Activated CD8-positive, alpha-beta memory T cell treated with anti-CD3 and anti-CD28 coated beads, Interleukin-2, amount 10 ng/mL, durations not matched to agents 7 days and 5 days (primary cell): ENCODE data around the gene COQ10A. TPM values are rescaled to one million over a fixed set of nuclear protein-coding genes. Genes with fewer than 3 reads are reported as not detected.
"Not testable (repeated sequence)": the region's sequence is repeated elsewhere in the genome, so short reads cannot be mapped to it uniquely, and the experiment has no call there.

Source experiments
- ATAC-seq: fragments of 150-1000 bp; cut with Tn5 transposase; one replicate; pipeline ENCODE4 v1.10.0; 2021; ENCODE audit warnings: moderate library complexity
- CTCF ChIA-PET: fragments of 350-600 bp; sonication (Branson Sonifier 250); formaldehyde crosslinking; loops from one replicate; lab custom pipeline; 2021; ENCODE audit warnings: antibody characterized with exemption; lab: Charles Lee
- DNase-seq: peaks from one replicate; pipeline ENCODE4 v3.0.0-alpha.2; 2020
- H3K27ac Mint-ChIP-seq: one replicate; pipeline ENCODE4 v1.8.0; 2021; ENCODE audit warnings: mild to moderate bottlenecking, mixed read lengths
- H3K27me3 Mint-ChIP-seq: one replicate; pipeline ENCODE4 v1.8.0; 2021; ENCODE audit warnings: mixed read lengths
- H3K36me3 Mint-ChIP-seq: one replicate; pipeline ENCODE4 v1.8.0; 2021; ENCODE audit warnings: mild to moderate bottlenecking, mixed read lengths
- H3K4me1 Mint-ChIP-seq: one replicate; pipeline ENCODE4 v1.8.0; 2021; ENCODE audit warnings: mixed read lengths
- H3K4me3 Mint-ChIP-seq: one replicate; pipeline ENCODE4 v1.8.0; 2021; ENCODE audit warnings: mild to moderate bottlenecking, moderate library complexity, mixed read lengths
- H3K9me3 Mint-ChIP-seq: one replicate; pipeline ENCODE4 v1.8.0; 2022; ENCODE audit warnings: low read depth, mixed read lengths
- total RNA-seq, 2 experiments: library from RNA; stranded (reverse); gene quantifications; one replicate each; pipeline ENCODE4 v1.2.3, GENCODE V29; 2021

Gene COQ10A
- total RNA-seq, 2 experiments from 2014 or later = 16.0 to 17.4 TPM

DNA sequence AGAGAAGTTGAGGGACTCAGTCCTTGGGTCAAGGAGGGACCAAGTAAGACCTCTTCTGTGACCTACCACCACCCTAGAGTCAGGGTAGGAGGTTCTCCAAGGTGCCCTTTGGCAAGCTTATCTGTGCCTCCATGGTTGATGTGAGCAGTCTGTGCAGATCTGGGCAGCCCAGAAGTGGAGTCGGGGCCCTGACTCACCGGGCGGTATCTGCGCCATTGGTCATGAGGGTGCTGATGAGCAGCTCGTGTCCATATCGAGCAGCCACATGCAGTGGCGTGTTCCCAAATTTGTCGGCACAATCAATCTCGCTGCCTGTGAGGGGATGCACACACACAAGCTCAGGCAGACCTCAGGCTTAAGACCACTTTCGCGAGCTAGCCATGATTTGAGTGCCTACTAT is 13.7 kb upstream of the COQ10A start:
- Mint-ChIP-seq H3K36me3 (peaks cover 21% of the 10 kb centered on the region), H3K27me3 (no peaks in the 10 kb centered on the region), H3K9me3 (no peaks in the 10 kb centered on the region), H3K27ac (no peak overlapping the region), H3K4me1 (peaks cover 17% of the 10 kb centered on the region), H3K4me3 (no peak overlapping the region)
- ATAC-seq = no peak
- no peak for DNase-seq
- CTCF ChIA-PET = no interaction called here

DNA sequence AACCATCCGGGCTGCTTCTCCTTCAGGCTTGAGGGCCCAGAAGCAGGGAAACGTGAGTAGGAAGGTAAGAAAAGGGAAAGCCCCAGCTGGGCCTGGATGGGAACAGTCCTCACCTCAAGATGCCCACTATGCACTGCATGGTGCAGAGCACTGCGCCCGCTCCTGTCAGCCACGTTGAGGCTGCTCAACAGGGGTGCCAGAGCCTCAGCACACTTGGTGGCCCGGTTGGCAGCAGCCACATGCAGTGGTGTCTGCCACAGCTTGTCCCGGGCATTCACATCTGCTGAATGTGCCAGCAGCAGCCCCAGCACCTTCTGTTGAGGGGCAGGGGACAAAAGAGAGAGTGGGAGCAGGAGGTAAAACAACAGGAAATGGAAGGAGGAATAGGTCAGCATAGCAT is 11.1 kb upstream of the COQ10A start:
- Mint-ChIP-seq H3K4me1 (peaks cover 25% of the 10 kb centered on the region), H3K4me3 (no peak overlapping the region), H3K36me3 (peaks cover 19% of the 10 kb centered on the region), H3K27me3 (peaks cover 3% of the 10 kb centered on the region), H3K9me3 (no peaks in the 10 kb centered on the region), H3K27ac (no peak overlapping the region)
- CTCF ChIA-PET = interaction anchor here (4.0 to 5.1 kb wide), 3 partner anchors 13 to 65 kb away, joined by 24 to 48 read pairs (median 45); partner anchors contain the start of genes COQ10A, RNF41 and SMARCC2
- DNase-seq = no peak
- no peak for ATAC-seq

DNA sequence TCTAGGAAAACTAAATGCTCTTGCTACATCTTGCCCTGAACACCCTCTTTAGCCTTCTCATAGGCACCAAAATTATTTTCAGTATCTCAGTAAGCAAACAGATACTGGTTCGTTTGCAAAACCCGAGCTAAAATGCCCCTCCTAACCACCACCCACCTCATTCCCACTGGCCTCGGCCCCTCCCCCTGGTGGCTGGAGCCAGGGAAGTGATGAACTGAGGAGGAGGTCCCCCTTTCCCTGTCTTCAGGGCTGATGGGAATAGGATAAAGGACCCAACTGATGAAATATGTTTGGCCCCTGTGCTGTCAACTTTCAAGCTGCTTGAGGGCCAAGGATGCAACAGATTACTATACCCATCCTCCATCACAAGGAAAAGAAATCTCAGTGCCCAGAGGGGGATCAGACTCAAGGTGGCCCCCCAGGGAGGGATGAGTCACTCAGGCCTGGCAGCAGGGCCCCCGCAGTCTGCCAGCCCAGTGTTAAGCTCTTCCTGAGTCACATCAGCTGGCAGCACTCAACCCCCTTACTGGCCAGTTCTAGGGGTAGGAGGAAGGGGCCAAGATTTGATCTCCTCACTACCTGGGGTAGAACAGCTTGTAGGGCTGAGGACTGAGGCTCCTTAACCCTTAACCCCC is 10.3 kb upstream of the COQ10A start:
- Mint-ChIP-seq H3K27ac (peak overlapping the region; percentile 49), H3K4me3 (peak overlapping the region; percentile 90), H3K9me3 (no peaks in the 10 kb centered on the region), H3K36me3 (peaks cover 19% of the 10 kb centered on the region), H3K27me3 (peaks cover 3% of the 10 kb centered on the region), H3K4me1 (peaks cover 25% of the 10 kb centered on the region)
- DNase-seq = no peak
- no peak for ATAC-seq
- CTCF ChIA-PET = interaction anchor here (0.8 to 5.1 kb wide), 5 partner anchors 12 to 129 kb away, joined by 4 to 48 read pairs (median 24); partner anchors contain the start of genes COQ10A, ESYT1, RNF41 and SMARCC2

DNA sequence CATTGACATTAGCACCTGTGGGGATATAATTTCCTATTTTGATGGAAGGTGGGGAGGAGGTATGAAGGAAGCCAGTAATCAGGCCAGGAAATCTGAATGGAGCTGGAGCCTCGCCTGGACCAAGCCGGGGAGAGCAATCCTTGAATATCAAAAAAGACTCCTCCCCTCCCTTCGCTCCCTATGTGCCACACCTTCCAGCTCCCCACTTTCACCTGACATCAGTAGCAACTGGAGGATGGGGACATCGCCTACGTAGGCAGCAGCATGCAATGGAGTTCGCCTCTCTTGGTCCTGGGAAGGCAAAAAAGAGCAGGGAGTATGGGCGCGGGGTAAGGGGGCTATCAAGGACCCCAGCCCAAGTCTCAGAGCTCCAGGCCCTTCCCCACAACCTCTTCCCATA is 9.7 kb upstream of the COQ10A start:
- no peak for ATAC-seq
- Mint-ChIP-seq H3K27me3 (peaks cover 3% of the 10 kb centered on the region), H3K9me3 (no peaks in the 10 kb centered on the region), H3K36me3 (peaks cover 14% of the 10 kb centered on the region), H3K27ac (no peak overlapping the region), H3K4me3 (peak overlapping the region; percentile 90), H3K4me1 (peaks cover 25% of the 10 kb centered on the region)
- DNase-seq = no peak
- CTCF ChIA-PET = interaction anchor here (0.8 to 5.1 kb wide), 7 partner anchors 12 to 129 kb away, joined by 3 to 48 read pairs (median 8); partner anchors contain the start of genes COQ10A, ESYT1, RNF41 and SMARCC2

DNA sequence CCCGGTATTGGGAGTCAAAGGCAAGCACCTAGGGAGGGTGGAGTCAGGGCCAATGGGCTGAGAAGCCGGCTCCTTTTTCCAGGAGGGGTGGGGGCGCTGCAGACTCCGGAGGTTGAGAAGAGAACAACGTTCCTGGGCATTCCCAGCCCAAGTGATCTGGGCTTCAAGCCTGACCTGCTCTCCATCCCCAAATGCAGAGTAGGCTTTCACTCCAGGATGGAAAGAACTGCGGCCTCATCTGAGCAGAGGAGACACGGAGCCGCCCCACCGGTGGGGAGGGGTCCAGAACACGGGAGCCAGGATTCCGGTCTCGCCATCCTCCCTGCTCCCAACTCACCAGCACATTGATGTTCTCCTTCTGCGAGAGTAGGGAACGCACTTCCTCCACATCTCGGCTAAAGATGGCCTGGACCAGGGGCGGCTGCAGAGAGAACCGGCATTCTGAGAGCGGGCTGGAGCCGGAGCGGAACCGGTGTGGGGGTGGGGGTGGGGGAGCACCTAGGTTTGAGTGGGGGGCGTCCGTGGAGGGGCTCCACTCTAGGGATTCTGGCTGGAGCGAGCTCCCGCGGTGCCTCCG is 9.2 kb upstream of the COQ10A start:
- peaks cover 3% of the 10 kb centered on the region for H3K27me3 Mint-ChIP-seq
- DNase-seq (no peak), ATAC-seq (peak; percentile 18)
- H3K4me1 Mint-ChIP-seq = peaks cover 23% of the 10 kb centered on the region
- CTCF ChIA-PET = interaction anchor here (0.6 to 5.1 kb wide), 21 partner anchors 9 to 519 kb away, joined by 3 to 48 read pairs (median 4); partner anchors contain the start of genes COQ10A, RNF41, SMARCC2 and STAT2
- H3K9me3 Mint-ChIP-seq = no peaks in the 10 kb centered on the region
- peak overlapping the region; percentile 90 for H3K4me3 Mint-ChIP-seq
- peak overlapping the region; percentile 66 for H3K27ac Mint-ChIP-seq
- H3K36me3 Mint-ChIP-seq = peaks cover 11% of the 10 kb centered on the region

DNA sequence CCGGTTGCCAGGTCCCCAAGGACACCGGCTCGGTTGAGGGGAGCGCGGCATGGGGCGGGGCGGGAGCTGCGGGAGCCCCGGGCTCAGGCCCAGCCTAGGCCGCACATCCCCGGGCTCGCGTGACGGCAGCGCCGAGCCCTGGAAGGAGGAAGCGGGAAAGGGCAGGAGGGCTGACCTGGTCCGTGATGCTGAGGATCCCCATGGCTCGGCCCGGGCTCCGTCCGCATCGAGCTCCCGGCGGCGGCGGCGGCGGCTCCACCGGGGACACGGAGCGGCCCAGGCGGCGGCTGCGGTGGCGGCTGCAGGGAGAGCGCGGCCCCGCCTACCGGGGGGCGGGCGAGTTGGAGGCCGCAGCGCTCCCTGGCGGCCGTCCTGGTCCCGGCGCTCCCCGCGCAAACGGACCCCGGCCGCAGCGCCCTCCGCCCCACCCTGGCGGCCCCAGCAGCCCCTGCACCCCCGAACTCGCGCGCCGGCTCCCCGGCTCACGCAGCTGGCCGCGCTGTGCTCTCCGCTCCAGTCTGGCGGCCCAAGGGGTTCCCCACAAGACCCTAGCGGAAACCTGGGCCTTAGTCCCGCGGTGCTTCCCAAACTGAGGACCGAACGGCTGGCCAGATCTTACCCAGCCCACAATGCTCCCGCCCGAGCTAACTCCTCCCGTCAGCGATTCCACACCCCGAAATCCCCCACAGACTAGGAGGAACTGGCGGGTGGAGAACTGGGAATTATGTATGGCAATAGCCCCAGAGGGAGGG is 8.5 kb upstream of the COQ10A start, which contains the start of gene ANKRD52:
TSS of gene ANKRD52 (minus strand) at position 317 of the 752 bp plus-strand sequence. CDS start at position 202, 115 bp downstream.
- H3K9me3 Mint-ChIP-seq = no peaks in the 10 kb centered on the region
- CTCF ChIA-PET = interaction anchor here (0.6 to 5.1 kb wide), 24 partner anchors 10 to 519 kb away, joined by 3 to 48 read pairs (median 4); partner anchors contain the start of genes COQ10A, IL23A, RNF41 and SMARCC2
- DNase-seq = peak; percentile 81
- ATAC-seq = peak; percentile 95
- peak within 1 kb of the TSS; percentile 90 for H3K4me3 Mint-ChIP-seq
- peaks cover 3% of the 10 kb centered on the region for H3K27me3 Mint-ChIP-seq
- peak within 1 kb of the TSS; percentile 88 for H3K27ac Mint-ChIP-seq
- peaks cover 11% of the 10 kb centered on the region for H3K36me3 Mint-ChIP-seq
- peaks cover 23% of the 10 kb centered on the region for H3K4me1 Mint-ChIP-seq

DNA sequence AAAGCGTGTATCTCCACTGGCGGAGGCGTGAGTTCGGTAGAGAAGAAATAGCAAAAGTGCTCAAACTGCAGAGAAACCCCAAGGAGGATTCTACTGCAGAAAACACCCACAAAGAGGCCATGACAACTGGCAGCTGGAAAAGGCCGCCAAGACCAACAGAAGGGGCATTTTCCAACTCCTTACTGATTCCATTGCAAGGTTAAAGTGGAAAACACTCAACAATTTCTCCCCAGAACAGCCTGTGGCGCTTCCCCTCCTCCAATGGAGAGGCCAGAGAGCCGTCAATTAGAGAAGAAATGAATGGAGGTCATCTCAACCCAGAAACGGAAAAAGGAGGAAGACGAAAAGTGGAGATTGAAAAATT is 7.9 kb upstream of the COQ10A start:
- DNase-seq = no peak
- Mint-ChIP-seq H3K4me1 (peaks cover 23% of the 10 kb centered on the region), H3K9me3 (no peaks in the 10 kb centered on the region), H3K27me3 (peaks cover 3% of the 10 kb centered on the region), H3K4me3 (peak overlapping the region; percentile 90), H3K36me3 (peaks cover 11% of the 10 kb centered on the region), H3K27ac (peak overlapping the region; percentile 88)
- CTCF ChIA-PET = interaction anchor here (0.5 to 5.1 kb wide), 20 partner anchors 10 to 520 kb away, joined by 3 to 48 read pairs (median 6); partner anchors contain the start of genes COQ10A, IL23A, RNF41 and SMARCC2
- no peak for ATAC-seq

DNA sequence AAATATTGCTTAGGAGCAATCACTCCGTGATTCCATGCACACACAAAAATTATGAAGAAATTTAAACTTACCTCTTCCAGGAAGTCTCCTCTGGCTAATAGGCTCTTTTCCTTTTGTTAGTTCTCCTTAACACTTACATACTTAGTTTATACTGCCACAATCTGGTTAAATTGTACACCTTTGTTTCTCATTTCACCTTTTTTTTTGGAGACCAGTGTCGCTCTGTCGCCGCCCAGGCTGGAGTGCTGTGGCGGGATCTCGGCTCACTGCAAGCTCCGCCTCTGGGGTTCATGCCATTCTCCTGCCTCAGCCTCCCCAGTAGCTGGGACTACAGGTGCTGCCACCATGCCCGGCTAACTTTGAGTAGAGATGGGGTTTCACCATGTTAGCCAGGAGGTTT is 6.4 kb upstream of the COQ10A start:
- Mint-ChIP-seq H3K27me3 (peaks cover 3% of the 10 kb centered on the region), H3K9me3 (no peaks in the 10 kb centered on the region), H3K27ac (no peak overlapping the region), H3K4me3 (no peak overlapping the region), H3K4me1 (peaks cover 23% of the 10 kb centered on the region), H3K36me3 (peaks cover 5% of the 10 kb centered on the region)
- CTCF ChIA-PET = no interaction called here
- ATAC-seq (no peak), DNase-seq (no peak)

DNA sequence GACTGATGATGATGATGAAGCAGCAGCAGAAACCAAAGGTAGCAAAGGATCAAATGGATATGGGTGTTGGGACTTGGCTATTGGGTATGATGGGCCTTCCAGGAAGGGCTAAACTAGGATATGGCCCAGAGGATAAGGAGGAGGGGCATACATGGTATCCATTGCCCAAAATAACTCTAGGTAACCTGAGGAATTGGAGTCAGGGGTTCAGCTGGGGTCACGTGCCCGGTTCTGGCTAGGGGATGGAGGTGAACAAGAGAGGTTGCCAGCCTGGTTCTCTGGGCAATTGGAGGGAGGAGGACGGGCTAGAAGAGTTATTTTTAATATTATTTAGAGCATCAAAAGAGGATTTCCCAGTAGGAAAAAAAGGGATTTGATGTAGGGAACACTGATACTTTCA is 5.8 kb upstream of the COQ10A start:
- DNase-seq (no peak), ATAC-seq (no peak)
- CTCF ChIA-PET = interaction anchor here (0.6 kb wide), 1 partner anchor 188 kb away, joined by 3 read pairs; no protein-coding TSS in a partner anchor
- H3K4me1 Mint-ChIP-seq = peaks cover 26% of the 10 kb centered on the region
- no peak overlapping the region for H3K27ac Mint-ChIP-seq
- peaks cover 3% of the 10 kb centered on the region for H3K36me3 Mint-ChIP-seq
- no peak overlapping the region for H3K4me3 Mint-ChIP-seq
- no peaks in the 10 kb centered on the region for H3K9me3 Mint-ChIP-seq
- H3K27me3 Mint-ChIP-seq = peaks cover 3% of the 10 kb centered on the region

DNA sequence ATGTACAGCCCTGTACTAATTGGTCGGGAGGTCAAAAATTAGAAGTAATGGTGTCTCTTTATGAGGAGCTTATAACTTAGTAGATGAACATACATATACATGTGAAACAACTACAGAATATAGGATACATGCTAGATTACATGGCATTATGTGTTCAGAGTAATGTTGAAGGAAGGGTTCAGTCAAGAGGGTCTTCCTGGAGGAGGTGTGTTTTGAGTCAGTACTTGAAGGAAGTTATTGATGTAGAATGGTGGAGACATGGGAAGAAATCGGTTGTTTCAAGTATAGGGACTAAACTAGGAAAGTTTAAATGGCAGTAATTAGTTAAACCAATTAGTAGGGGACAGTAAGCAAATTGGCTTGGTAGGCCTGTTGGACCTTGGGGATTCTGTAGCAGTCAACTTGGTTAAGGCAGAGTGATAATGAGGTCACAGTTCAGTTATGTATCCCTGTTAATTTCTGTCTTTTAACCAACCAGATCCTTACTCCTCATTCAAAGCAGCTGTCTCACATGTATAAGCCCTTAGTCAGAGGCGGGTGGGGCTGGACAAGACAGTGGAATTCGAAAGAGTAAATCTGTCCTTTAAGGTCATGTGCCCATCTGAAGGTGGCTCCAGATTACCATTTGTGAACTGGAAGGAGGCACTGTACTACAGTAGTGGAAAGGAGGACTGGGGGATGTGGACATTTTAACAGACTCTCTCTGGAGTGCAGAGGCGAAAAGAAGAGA is 5.1 kb upstream of the COQ10A start:
- ATAC-seq = no peak
- Mint-ChIP-seq H3K36me3 (no peaks in the 10 kb centered on the region), H3K27me3 (peaks cover 3% of the 10 kb centered on the region), H3K9me3 (no peaks in the 10 kb centered on the region), H3K4me1 (peaks cover 25% of the 10 kb centered on the region), H3K4me3 (no peak overlapping the region), H3K27ac (no peak overlapping the region)
- DNase-seq = no peak
- CTCF ChIA-PET = interaction anchor here (0.6 to 1.8 kb wide), 2 partner anchors 187 to 199 kb away, joined by 3 read pairs; no protein-coding TSS in a partner anchor

DNA sequence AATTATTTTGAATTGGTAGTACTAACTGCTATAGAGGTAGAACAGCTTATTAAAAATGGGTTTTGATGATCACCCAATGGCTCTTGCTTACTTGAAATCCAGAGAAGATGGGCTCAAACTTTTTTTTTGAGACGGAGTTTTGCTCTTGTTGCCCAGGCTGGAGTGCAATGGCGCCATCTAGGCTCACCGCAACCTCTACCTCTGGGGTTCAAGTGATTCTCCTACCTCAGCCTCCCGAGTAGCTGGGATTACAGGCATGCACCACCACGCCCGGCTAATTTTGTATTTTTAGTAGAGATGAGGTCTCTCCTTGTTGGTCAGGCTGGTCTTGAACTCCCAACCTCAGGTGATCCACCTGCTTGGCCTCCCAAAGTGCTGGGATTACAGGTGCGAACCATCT is 3.8 kb upstream of the COQ10A start:
- H3K27ac Mint-ChIP-seq, H3K36me3 Mint-ChIP-seq, H3K9me3 Mint-ChIP-seq, DNase-seq, ATAC-seq, H3K4me3 Mint-ChIP-seq, H3K27me3 Mint-ChIP-seq: not testable (repeated sequence)
- CTCF ChIA-PET = interaction anchor here (0.7 to 1.8 kb wide), 3 partner anchors 111 to 201 kb away, joined by 3 read pairs; partner anchors contain the start of gene MYL6B
- H3K4me1 Mint-ChIP-seq = peaks cover 24% of the 10 kb centered on the region

DNA sequence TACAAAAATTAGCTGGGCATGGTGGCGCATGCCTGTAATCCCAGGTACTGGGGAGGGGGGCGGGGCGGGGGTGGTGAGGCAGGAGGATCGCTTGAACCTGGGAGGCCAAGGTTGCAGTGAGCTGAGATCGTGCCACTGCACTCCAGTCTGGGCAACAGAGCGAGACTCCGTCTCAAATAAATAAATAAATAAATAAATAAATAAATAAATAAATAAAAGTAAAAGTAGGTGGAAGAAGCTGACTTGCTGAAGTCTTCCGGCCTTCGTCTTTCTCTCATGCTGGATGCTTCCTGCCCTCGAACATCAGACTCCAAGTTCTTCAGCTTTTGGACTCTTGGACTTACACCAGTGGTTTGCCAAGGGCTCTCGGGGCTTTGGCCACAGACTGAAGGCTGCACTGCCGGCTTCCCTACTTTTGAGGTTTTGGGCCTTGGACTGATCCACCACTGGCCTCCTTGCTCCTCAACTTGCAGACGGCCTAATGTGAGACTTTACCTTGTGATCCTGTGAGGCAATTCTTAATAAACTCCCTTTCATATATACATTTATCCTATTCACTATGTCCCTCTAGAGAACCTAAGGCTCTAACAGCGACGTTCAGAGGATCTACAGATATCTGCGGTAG is 562 bp upstream of the COQ10A start:
- H3K9me3 Mint-ChIP-seq, H3K36me3 Mint-ChIP-seq: not testable (repeated sequence)
- H3K27ac Mint-ChIP-seq = peak overlapping the region; percentile 89

More for the DNA sequence above, 562 bp upstream of the COQ10A start:
- DNase-seq, H3K27me3 Mint-ChIP-seq, ATAC-seq: not testable (repeated sequence)
- Mint-ChIP-seq H3K4me3 (peak overlapping the region; percentile 85), H3K4me1 (peaks cover 19% of the 10 kb centered on the region)
- CTCF ChIA-PET = interaction anchor here (0.6 to 6.0 kb wide), 16 partner anchors 9 to 202 kb away, joined by 3 to 45 read pairs (median 6); partner anchors contain the start of genes ANKRD52, RNF41, SMARCC2 and SPRYD4
